MCF 10A (cell line): ENCODE data around the gene NPHP4. TPM values are rescaled to one million over a fixed set of nuclear protein-coding genes. Genes with fewer than 3 reads are reported as not detected.

Experiments
- BruUV-seq: library from RNA; stranded (reverse); fragments of 400-500 nt; replicated peaks from 2 replicates; lab custom pipeline; 2021; lab: Mats Ljungman, UMichigan
- CTCF ChIA-PET: fragments of 300-600 bp; sonication (Branson Sonifier 250); formaldehyde crosslinking; extraction: SDS; loops from one replicate; lab custom pipeline; 2021; ENCODE audit warnings: antibody characterized with exemption, inconsistent platforms; lab: Yijun Ruan, JAX
- POLR2A ChIA-PET: fragments of 300-600, 350-650 bp; sonication (Branson Sonifier 250); formaldehyde crosslinking; extraction: SDS; loops from one replicate; lab custom pipeline; 2020; ENCODE audit warnings: antibody characterized with exemption, inconsistent platforms; lab: Yijun Ruan, JAX
- DNase-seq: peaks from one replicate; pipeline ENCODE4 v3.0.0-alpha.2; 2018; ENCODE audit not compliant: unreplicated experiment
- H3K27ac Mint-ChIP-seq: one replicate; pipeline ENCODE4 v1.8.0; 2022; ENCODE audit warnings: mild to moderate bottlenecking, low read depth, mixed read lengths; ENCODE audit not compliant: unreplicated experiment
- H3K27me3 Mint-ChIP-seq: one replicate; pipeline ENCODE4 v1.8.0; 2022; ENCODE audit warnings: mixed read lengths; ENCODE audit not compliant: insufficient read depth, unreplicated experiment
- H3K36me3 Mint-ChIP-seq: one replicate; pipeline ENCODE4 v1.8.0; 2022; ENCODE audit warnings: mild to moderate bottlenecking, moderate library complexity, mixed read lengths; ENCODE audit not compliant: insufficient read depth, unreplicated experiment
- H3K4me1 Mint-ChIP-seq: one replicate; pipeline ENCODE4 v1.8.0; 2022; ENCODE audit warnings: mixed read lengths; ENCODE audit not compliant: insufficient read depth, unreplicated experiment
- H3K4me3 Mint-ChIP-seq: one replicate; pipeline ENCODE4 v1.8.0; 2022; ENCODE audit warnings: mild to moderate bottlenecking, moderate library complexity, mixed read lengths; ENCODE audit not compliant: unreplicated experiment
- H3K9me3 Mint-ChIP-seq: one replicate; pipeline ENCODE4 v1.8.0; 2022; ENCODE audit warnings: mixed read lengths; ENCODE audit not compliant: unreplicated experiment
- CTCF ChIP-seq: fragments of 200-600 bp; IDR thresholded peaks from one replicate; pipeline ENCODE4 v1.8.0; 2022; ENCODE audit warnings: antibody characterized with exemption, mild to moderate bottlenecking; ENCODE audit not compliant: unreplicated experiment
- intact Hi-C: fragments of 100-400 bp; cut with micrococcal nuclease; formaldehyde crosslinking; loops from 2 replicates; pipeline ENCODE4 v1.14.1; 2022
- total RNA-seq: library from RNA; stranded (reverse); gene quantifications from 2 replicates; pipeline ENCODE4 v1.2.3, GENCODE V29; 2022

NPHP4 gene
- total RNA-seq, 1 experiment from 2014 or later = 14.4 TPM

GRCh38 chr1:5979536-5980313 is 12.5 kb downstream of the NPHP4 start:
- peaks cover 24% of the 10 kb centered on the region for H3K4me1 Mint-ChIP-seq

DNA sequence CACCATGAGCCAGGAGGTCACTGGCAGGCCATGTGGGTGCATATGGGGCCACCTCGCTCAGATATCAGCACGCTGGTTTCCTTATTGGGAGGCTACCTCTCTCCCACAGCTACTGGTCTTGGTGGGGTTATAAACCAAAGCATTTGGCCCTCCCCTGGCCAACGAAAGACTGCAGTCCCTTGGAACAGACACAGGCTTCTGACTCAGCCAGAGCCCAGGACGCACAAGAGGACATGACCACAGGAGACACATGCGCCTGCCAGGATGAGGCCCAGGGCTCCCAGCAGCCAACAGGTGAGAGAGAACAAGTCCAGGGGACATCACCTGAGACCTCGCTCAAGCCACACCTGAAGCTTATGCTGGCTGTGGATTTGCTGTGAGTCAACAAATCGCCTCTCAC is 13.8 kb downstream of the NPHP4 start:
- no peak for DNase-seq
- Mint-ChIP-seq H3K27ac (no peak overlapping the region), H3K4me3 (no peak overlapping the region), H3K36me3 (peaks cover 21% of the 10 kb centered on the region), H3K9me3 (no peaks in the 10 kb centered on the region), H3K27me3 (no peaks in the 10 kb centered on the region), H3K4me1 (peaks cover 19% of the 10 kb centered on the region)
- CTCF ChIA-PET = no interaction called here
- TF ChIP-seq CTCF = no peak
- POLR2A ChIA-PET = interaction anchor here (1.0 kb wide), 1 partner anchor 229 kb away, joined by 3 read pairs; no protein-coding TSS in a partner anchor
- BruUV-seq = no TSS peak
- intact Hi-C loops = no loop called here

More at GRCh38 chr1:5979536-5980313, 12.5 kb downstream of the NPHP4 start:
- TF ChIP-seq CTCF = no peak
- intact Hi-C loops = no loop called here
- ChIA-PET CTCF (interaction anchor here (0.6 to 0.9 kb wide), 3 partner anchors 211 to 340 kb away, joined by 3 to 4 read pairs (median 3); no protein-coding TSS in a partner anchor), POLR2A (interaction anchor here (1.0 kb wide), 1 partner anchor 228 kb away, joined by 3 read pairs; no protein-coding TSS in a partner anchor)
- no TSS peak for BruUV-seq
- Mint-ChIP-seq H3K36me3 (peaks cover 16% of the 10 kb centered on the region), H3K4me3 (no peak overlapping the region), H3K27ac (peak overlapping the region; percentile 59), H3K9me3 (no peaks in the 10 kb centered on the region), H3K27me3 (no peaks in the 10 kb centered on the region)
- DNase-seq = no peak

GRCh38 chr1:5977494-5978444 is 14.5 kb downstream of the NPHP4 start:
- Mint-ChIP-seq H3K36me3 (peaks cover 21% of the 10 kb centered on the region), H3K9me3 (no peaks in the 10 kb centered on the region), H3K27me3 (no peaks in the 10 kb centered on the region), H3K27ac (no peak overlapping the region), H3K4me1 (peaks cover 12% of the 10 kb centered on the region), H3K4me3 (no peak overlapping the region)
- no TSS peak for BruUV-seq
- intact Hi-C loops = no loop called here
- ChIA-PET CTCF (interaction anchor here (0.5 kb wide), 1 partner anchor 1884 kb away, joined by 3 read pairs; no protein-coding TSS in a partner anchor), POLR2A (no interaction called here)
- DNase-seq = no peak
- no peak for TF ChIP-seq CTCF
